Activated CD4-positive, alpha-beta T cell treated with anti-CD3 and anti-CD28 coated beads, Interleukin-2, amount 50 U/mL, for 4 hours (primary cell): ENCODE measurements around the gene ARHGEF11.
A peak's percentile ranks its signal among the peaks of the same experiment; 100 is the strongest.

Source experiments
- DNase-seq, 2 experiments: peaks; one replicate each; pipeline ENCODE4 v3.0.0-alpha.2; 2020

ARHGEF11 gene

DNA sequence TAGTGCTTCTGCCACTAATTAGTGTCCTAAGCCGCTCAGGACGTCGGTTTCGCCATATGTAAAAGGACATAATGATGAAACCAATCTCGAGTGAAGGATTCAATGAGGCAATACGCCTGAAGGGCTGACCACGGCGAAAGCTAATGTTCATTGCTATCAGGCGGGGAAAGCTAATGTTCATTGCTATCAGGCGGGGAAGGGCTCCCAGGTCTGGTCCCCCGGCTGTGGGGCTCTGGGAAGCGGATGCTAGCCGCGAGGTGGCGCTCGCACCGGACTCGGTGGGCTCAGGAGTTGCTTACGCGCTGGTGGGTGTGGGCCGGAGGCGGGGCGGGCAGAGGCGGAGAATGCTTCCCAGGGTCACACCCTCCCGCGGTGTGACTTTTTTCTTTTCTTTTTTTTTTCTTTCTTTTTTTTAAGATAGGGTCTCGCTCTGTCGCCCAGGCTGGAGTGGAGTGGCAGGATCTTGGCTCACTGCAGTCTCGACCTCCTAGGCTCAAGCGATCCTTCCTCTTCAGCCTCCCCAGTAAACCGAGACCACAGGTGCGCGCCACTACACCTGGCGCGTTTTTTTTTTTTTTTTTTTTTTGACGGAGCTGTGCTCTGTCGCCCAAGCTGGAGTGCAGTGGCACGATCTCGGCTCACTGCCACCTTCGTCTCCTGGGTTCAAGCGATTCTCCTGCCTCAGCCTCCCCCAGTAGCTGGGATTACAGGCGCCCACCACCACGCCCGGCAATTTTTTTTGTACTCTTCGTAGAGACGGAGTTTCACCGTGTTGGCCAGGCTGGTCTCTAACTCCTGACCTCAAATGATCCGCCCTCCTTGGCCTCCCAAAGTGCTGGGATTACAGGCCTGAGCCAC is 153.1 kb downstream of the ARHGEF11 start:
- DNase-seq = peak; percentile 83 to 84

DNA sequence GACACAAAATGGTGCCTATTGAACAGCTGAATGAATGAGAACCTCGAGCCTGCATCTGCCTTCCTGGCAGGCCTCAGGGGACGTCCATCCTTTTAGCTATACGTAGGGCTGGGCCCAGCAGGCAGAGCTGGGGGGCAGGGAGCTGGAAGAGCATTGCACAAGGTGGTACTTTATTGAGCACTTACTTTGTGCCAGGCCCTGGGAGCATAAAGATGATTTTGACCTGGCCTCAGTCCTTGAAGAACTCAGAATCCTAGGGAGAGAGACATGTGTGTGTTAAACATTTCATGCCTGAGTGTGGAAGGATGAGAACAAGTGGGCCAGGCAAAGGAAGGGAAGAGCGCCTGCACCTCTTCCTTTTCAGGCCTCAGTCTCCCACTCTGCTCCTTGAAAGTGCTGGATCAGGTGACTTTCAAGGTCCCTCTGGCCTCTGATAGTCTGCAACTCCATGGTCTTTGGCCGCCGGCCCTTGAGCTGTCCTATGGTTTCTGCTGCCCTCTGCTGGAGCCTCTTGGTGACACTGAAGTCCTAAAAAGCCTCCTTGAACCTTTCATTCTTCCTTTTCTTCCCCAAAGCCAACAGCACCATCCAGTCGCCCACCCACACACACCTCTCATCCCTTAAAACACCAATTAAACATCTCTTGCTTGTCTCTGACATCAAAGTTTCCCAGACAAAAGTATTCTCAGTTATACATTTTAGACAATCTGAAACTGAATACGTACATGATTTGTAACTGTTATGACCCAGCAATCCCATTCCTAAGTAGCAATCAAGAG is 155.6 kb downstream of the ARHGEF11 start:
- DNase-seq = peak; percentile 32 to 46

DNA sequence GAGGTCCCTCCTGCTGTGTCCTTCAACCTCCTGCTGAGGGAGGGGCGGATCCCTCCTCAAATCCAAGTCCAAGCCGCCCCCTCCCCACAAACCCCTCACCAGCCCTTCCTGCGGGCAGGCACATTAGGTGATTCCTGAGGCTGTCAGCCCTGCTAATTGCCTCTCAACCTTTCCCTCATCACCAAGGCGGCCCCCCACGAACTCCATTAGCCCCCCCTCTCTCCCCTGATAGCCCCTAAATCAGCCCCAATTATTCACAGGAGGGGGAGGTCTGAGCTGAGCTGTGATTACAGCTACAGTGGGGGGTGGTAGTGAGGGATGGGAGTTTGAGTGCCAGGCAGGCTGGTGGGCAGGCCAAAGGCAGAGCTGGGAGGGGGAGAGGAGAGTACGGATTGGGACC is 157.8 kb downstream of the ARHGEF11 start:
- DNase-seq = no peak

DNA sequence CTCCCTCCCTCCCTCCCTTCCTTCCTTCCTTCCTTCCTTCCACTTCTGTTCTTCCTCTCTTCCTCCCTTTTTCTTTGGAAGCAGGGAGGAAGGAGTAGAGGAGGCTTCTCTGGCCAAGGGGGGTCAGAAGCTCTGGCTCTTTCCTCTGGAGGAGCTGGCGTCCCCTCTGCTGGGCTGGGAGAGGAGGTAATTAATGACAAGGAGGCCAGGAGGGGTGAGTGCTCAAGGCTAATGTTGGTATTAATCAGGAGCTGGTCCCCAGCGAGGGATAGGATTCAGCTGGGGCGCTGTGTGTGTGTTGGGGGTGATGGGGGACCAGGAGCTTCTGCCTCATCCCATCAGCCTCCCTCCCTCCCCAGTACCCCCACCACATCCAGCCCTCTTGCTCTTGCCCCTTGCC is 158.2 kb downstream of the ARHGEF11 start:
- no peak for DNase-seq

DNA sequence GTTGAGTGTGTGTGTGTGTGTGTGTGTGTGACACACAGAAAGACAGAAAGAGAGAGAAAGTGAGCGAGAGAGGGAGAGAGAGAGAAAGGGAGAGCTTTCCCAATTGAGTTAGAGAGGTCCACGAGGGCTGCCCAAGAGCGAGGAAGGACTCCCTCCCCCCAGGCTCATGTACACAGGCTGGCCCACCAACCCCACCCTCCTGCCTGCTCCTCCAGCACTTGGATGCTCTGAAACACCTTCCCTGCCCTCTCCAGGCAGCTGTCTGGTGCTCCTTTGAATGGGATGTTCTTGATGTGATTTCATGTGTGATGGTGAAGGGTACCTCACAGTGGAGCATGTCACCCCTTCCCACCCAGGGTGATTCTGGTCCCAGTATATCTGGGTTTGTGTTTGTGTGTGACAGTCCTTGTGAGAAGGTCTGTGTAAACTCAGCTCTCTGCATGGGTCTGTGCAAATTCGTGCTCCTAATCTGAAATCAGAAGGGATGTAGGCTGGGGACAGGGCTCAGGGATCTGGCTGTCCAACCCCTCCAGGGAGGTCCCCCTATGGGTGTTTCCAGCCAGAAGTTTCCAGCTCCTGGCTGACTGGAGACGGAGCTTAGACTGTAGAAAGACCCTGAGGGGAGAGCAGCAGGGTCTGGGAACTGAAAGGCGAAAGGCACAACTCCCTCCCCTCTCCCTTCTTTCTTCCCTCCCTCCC is 158.8 kb downstream of the ARHGEF11 start:
- no peak for DNase-seq

DNA sequence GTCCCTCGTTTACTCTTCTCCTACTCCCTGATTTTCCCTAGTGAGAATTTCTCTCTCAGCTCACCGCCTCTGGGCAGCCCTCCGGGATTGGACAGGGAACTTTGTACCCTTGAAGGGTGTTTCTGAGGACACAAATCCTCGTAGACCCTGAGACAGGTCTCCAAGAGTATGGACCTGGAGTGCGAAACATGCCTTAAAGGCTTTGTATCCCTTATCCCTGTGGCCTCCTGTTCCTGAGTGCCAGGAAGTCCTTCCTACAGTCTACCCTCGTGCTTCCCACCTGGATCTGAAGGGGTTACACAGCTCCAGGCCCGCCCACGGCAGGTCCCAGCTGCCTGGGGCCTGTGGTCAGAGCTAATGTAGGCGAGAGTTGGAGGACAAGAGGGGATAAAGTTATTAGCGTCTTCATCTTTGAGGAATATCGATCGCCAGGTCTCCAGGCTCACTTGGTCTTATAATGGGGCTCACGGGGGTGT is 159.6 kb downstream of the ARHGEF11 start:
- no peak for DNase-seq

DNA sequence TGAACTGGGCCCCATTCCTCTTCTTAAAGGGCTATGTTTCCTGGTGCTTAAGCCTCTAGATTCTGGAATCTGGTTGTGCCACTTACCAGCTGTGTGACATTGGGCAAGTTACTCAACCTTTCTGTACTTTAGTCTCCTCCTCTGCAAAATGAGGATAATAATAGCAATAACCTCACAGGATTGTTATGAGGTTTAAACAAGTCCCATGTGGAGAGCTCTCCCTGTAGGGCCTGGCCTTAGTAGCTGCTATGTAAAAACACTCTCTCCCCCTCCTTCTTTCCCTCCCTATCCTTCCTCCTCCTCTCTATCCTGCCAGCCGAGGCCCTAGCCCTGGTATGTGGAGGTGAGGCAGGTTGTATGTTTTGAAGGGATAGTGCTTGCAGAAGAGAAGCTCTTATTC is 160.2 kb downstream of the ARHGEF11 start:
- no peak for DNase-seq
